H1 (cell line): ENCODE measurements around the gene GADD45GIP1. TPM values are rescaled to one million over a fixed set of nuclear protein-coding genes. Genes with fewer than 3 reads are reported as not detected.
"Not testable (repeated sequence)": the region's sequence is repeated elsewhere in the genome, so short reads cannot be mapped to it uniquely, and the experiment has no call there.

Experiments used
- CTCF ChIA-PET: fragments of 300-600 bp; sonication (Branson Sonifier 250); formaldehyde crosslinking; loops from one replicate; lab custom pipeline; 2021; ENCODE audit not compliant: partially characterized antibody; lab: Charles Lee
- POLR2A ChIA-PET: fragments of 300-600 bp; sonication (Branson Sonifier 250); formaldehyde crosslinking; loops from one replicate; lab custom pipeline; 2021; ENCODE audit warnings: inconsistent platforms; ENCODE audit not compliant: partially characterized antibody; lab: Charles Lee
- DNase-seq, 2 experiments: peaks; one replicate each; pipeline versions ENCODE4 v3.0.0 to v3.0.0-alpha.2; 2010 to 2022; ENCODE audit warnings: low spot score in 2 of 2, low read depth in 1 of 2, mixed read lengths in 1 of 2
- FAIRE-seq: peaks from 2 replicates; lab custom pipeline; 2011; peaks lifted over from hg19 to GRCh38; lab: Jason Lieb, UNC
- H2AFZ ChIP-seq: 2 replicates; pipeline ENCODE4 v1.8.1; 2012; ENCODE audit warnings: low read length, inconsistent platforms
- H2AK5ac ChIP-seq: 2 replicates; pipeline ENCODE4 v1.6.1; 2013; ENCODE audit warnings: low read depth, low read length
- H2BK120ac ChIP-seq: replicated peaks from 2 replicates; pipeline ENCODE3; 2013; ENCODE audit warnings: low read depth, low read length, inconsistent platforms
- H2BK12ac ChIP-seq: 2 replicates; pipeline ENCODE4 v1.6.1; 2013; ENCODE audit warnings: low read depth, low read length
- H2BK15ac ChIP-seq: 2 replicates; pipeline ENCODE4 v1.6.1; 2013; ENCODE audit warnings: low read length
- H2BK20ac ChIP-seq: 2 replicates; pipeline ENCODE4 v1.6.1; 2013; ENCODE audit warnings: low read length
- H2BK5ac ChIP-seq: 2 replicates; pipeline ENCODE4 v1.6.1; 2013; ENCODE audit warnings: low read depth, low read length
- H3K14ac ChIP-seq: 2 replicates; pipeline ENCODE4 v1.6.1; 2013; ENCODE audit warnings: inconsistent platforms; ENCODE audit not compliant: insufficient read length
- H3K18ac ChIP-seq: 2 replicates; pipeline ENCODE4 v1.6.1; 2013; ENCODE audit warnings: low read length; ENCODE audit errors: extremely low read depth
- H3K23ac ChIP-seq: 2 replicates; pipeline ENCODE4 v1.6.1; 2013; ENCODE audit warnings: inconsistent platforms; ENCODE audit not compliant: insufficient read length
- H3K23me2 ChIP-seq: 2 replicates; pipeline ENCODE4 v1.6.1; 2013; ENCODE audit warnings: low read depth, low read length
- H3K27ac ChIP-seq: 2 replicates; pipeline ENCODE4 v1.6.1; 2011; ENCODE audit warnings: low read depth, low read length, inconsistent platforms
- H3K27me3 ChIP-seq, 4 experiments: replicated peaks in 1 of 4; 1 replicate in 1 of 4; 2 replicates in 3 of 4; pipeline versions ENCODE4 v1.6.1 to v1.8.1; 2011 to 2013; ENCODE audit warnings: low read length in 3 of 4, mild to moderate bottlenecking in 3 of 4, inconsistent platforms in 2 of 4, mixed read lengths in 2 of 4, moderate library complexity in 1 of 4; ENCODE audit not compliant: control insufficient read depth in 3 of 4, insufficient read depth in 3 of 4; ENCODE audit errors: extremely low read depth in 1 of 4
- H3K36me3 ChIP-seq, 4 experiments: 2 replicates each; pipeline versions ENCODE4 v1.6.1 to v1.8.1; 2011 to 2013; ENCODE audit warnings: mild to moderate bottlenecking in 4 of 4, low read length in 3 of 4, moderate library complexity in 2 of 4, control low read depth in 1 of 4, inconsistent platforms in 1 of 4; ENCODE audit not compliant: insufficient read depth in 4 of 4, control insufficient read depth in 2 of 4
- H3K4ac ChIP-seq: replicated peaks from 2 replicates; pipeline ENCODE3; 2013; ENCODE audit warnings: low read length, low read depth, mixed read lengths, inconsistent platforms; ENCODE audit not compliant: insufficient read length
- H3K4me1 ChIP-seq, 4 experiments: replicated peaks in 1 of 4; 1 replicate in 1 of 4; 2 replicates in 3 of 4; pipeline versions ENCODE4 v1.6.1 to v1.8.1; 2011 to 2013; ENCODE audit warnings: low read length in 3 of 4, inconsistent platforms in 2 of 4, mixed read lengths in 1 of 4; ENCODE audit not compliant: insufficient read depth in 4 of 4, control insufficient read depth in 3 of 4
- H3K4me2 ChIP-seq, 2 experiments: 2 replicates each; pipeline versions ENCODE4 v1.6.1 to v1.8.1; 2011 to 2013; ENCODE audit warnings: low read depth in 2 of 2, low read length in 2 of 2, control low read depth in 1 of 2, inconsistent platforms in 1 of 2, mild to moderate bottlenecking in 1 of 2; ENCODE audit not compliant: insufficient read depth in 1 of 2
- H3K4me3 ChIP-seq, 4 experiments: fragments of 200-600, 300-600 bp in 1 of 4; sonication (generic), shearing (Covaris generic), sonication (Bioruptor Twin) in 1 of 4; 2 replicates each; pipeline versions ENCODE4 v1.5.1 to v1.8.1; 2011 to 2016; ENCODE audit warnings: low read length in 4 of 4, low read depth in 3 of 4, control low read depth in 2 of 4, inconsistent platforms in 2 of 4, mild to moderate bottlenecking in 2 of 4, mixed read lengths in 1 of 4, moderate library complexity in 1 of 4; ENCODE audit not compliant: insufficient read depth in 2 of 4; ENCODE audit errors: extremely low read depth in 1 of 4
- H3K56ac ChIP-seq: replicated peaks from 2 replicates; pipeline ENCODE3; 2013; ENCODE audit warnings: low read depth, mild to moderate bottlenecking, mixed read lengths, low read length, inconsistent platforms; ENCODE audit not compliant: insufficient read length
- H3K79me1 ChIP-seq: 2 replicates; pipeline ENCODE4 v1.6.1; 2013; ENCODE audit warnings: low read depth, low read length, control low read depth
- H3K79me2 ChIP-seq, 2 experiments: 2 replicates each; pipeline versions ENCODE4 v1.6.1 to v1.8.1; 2012 to 2013; ENCODE audit warnings: low read length in 2 of 2, mild to moderate bottlenecking in 2 of 2, inconsistent platforms in 1 of 2; ENCODE audit not compliant: insufficient read depth in 2 of 2, control insufficient read depth in 1 of 2
- H3K9ac ChIP-seq, 4 experiments: replicated peaks in 1 of 4; 1 replicate in 1 of 4; 2 replicates in 3 of 4; pipeline versions ENCODE4 v1.6.1 to v1.8.1; 2011 to 2013; ENCODE audit warnings: low read depth in 3 of 4, low read length in 3 of 4, control low read depth in 2 of 4, mild to moderate bottlenecking in 2 of 4, moderate library complexity in 2 of 4, inconsistent platforms in 1 of 4; ENCODE audit errors: extremely low read depth in 1 of 4
- H3K9me3 ChIP-seq, 2 experiments: 2 replicates each; pipeline versions ENCODE4 v1.6.1 to v1.8.1; 2012 to 2013; ENCODE audit warnings: mild to moderate bottlenecking in 2 of 2, moderate library complexity in 2 of 2, control low read depth in 1 of 2, inconsistent platforms in 1 of 2, low read depth in 1 of 2, low read length in 1 of 2, mixed read lengths in 1 of 2; ENCODE audit not compliant: insufficient read depth in 2 of 2
- H4K20me1 ChIP-seq, 2 experiments: replicated peaks in 1 of 2; 2 replicates each; pipeline versions ENCODE3 to v1.8.1; 2011 to 2013; ENCODE audit warnings: inconsistent platforms in 2 of 2, low read length in 2 of 2, mild to moderate bottlenecking in 1 of 2; ENCODE audit not compliant: insufficient read depth in 2 of 2, control insufficient read depth in 1 of 2
- H4K5ac ChIP-seq: 2 replicates; pipeline ENCODE4 v1.6.1; 2013; ENCODE audit warnings: low read length, low read depth, mixed read lengths, inconsistent platforms; ENCODE audit not compliant: insufficient read length
- H4K8ac ChIP-seq: 2 replicates; pipeline ENCODE4 v1.8.0; 2013; ENCODE audit warnings: mild to moderate bottlenecking, moderate library complexity, low read length, inconsistent platforms; ENCODE audit not compliant: insufficient read depth; ENCODE audit errors: extremely low read depth
- H4K91ac ChIP-seq: replicated peaks from 2 replicates; pipeline ENCODE3; 2013; ENCODE audit warnings: low read length, mixed read lengths, inconsistent platforms; ENCODE audit not compliant: insufficient read length
- WGBS, 2 experiments: shearing (Covaris generic) in 1 of 2; methylation state at CpG; one replicate each; pipeline versions ENCODE4 v1.1.6 to v1.1.7; 2013 to 2015; ENCODE audit warnings: low lambda C conversion rate in 2 of 2, mixed read lengths in 2 of 2, inconsistent platforms in 1 of 2, low coverage in 1 of 2, missing lambda C conversion rate in 1 of 2; ENCODE audit not compliant: insufficient replicate concordance in 2 of 2, insufficient coverage in 1 of 2, insufficient read length in 1 of 2; ENCODE audit errors: extremely low coverage in 1 of 2, missing lambda C conversion rate in 1 of 2; 5-methylcytosine and 5-hydroxymethylcytosine counted together
- polyA plus RNA-seq, 7 experiments: library from polyadenylated mRNA; depleted of rRNA in 3 of 7; stranded (reverse) in 5 of 7; unstranded in 2 of 7; fragments of >200 nt in 5 of 7; fragments of 200-250 nt in 2 of 7; gene quantifications; 1 replicate in 5 of 7; 2 replicates in 1 of 7; 4 replicates in 1 of 7; pipeline versions ENCODE4 v1.2.1 to v1.2.3, GENCODE V29; 2011 to 2013; ENCODE audit warnings: missing spikeins in 2 of 7, mixed read lengths in 2 of 7
- total RNA-seq: library from RNA; stranded (reverse); fragmentation: NEBNext Ultra II Directional; extraction: Animal tissue kit (Norgen Biotek cat#: 25700); gene quantifications from 2 replicates; pipeline ENCODE4 v1.2.1, GENCODE V29; 2021

The GADD45GIP1 gene
- total and polyA plus RNA-seq, 2 of the 8 experiments (the other 6 are each of a cell fraction or from before 2014, with no cell fraction given), result 42.2 to 42.6 TPM

GRCh38 chr19:12976109-12976508 is 19.1 kb upstream of the GADD45GIP1 start:
- H4K5ac ChIP-seq, H3K79me2 ChIP-seq, H3K9ac ChIP-seq, H3K4me2 ChIP-seq, H3K14ac ChIP-seq, H2BK15ac ChIP-seq, H4K20me1 ChIP-seq, H2BK12ac ChIP-seq, H2BK5ac ChIP-seq, H3K56ac ChIP-seq, H2BK120ac ChIP-seq, H3K4ac ChIP-seq, H3K23me2 ChIP-seq, H3K4me1 ChIP-seq, H3K27ac ChIP-seq, H3K79me1 ChIP-seq, H3K36me3 ChIP-seq, DNase-seq, H2AFZ ChIP-seq, H4K8ac ChIP-seq, H4K91ac ChIP-seq, H3K4me3 ChIP-seq, H3K23ac ChIP-seq, H3K9me3 ChIP-seq, H2AK5ac ChIP-seq, H3K18ac ChIP-seq, FAIRE-seq, H2BK20ac ChIP-seq, H3K27me3 ChIP-seq: not testable (repeated sequence)
- 83% methylated on average over 6 of the region's 7 CpGs; no CpG with 5 or more reads in 1 of the 2 experiments for WGBS, 2 experiments
- ChIA-PET POLR2A (interaction anchor here (1.1 to 2.4 kb wide), 5 partner anchors 10 to 142 kb away, joined by 4 to 5 read pairs (median 5); partner anchors contain the start of genes NACC1 and SYCE2), CTCF (interaction anchor here (0.8 to 16.3 kb wide), 24 partner anchors 9 to 602 kb away, joined by 3 to 431 read pairs (median 6); partner anchors contain the start of genes DAND5, LYL1 and RAD23A)
